ENCODE measurements around the gene MAFG.

- TF ChIP-seq, protein P1, sequence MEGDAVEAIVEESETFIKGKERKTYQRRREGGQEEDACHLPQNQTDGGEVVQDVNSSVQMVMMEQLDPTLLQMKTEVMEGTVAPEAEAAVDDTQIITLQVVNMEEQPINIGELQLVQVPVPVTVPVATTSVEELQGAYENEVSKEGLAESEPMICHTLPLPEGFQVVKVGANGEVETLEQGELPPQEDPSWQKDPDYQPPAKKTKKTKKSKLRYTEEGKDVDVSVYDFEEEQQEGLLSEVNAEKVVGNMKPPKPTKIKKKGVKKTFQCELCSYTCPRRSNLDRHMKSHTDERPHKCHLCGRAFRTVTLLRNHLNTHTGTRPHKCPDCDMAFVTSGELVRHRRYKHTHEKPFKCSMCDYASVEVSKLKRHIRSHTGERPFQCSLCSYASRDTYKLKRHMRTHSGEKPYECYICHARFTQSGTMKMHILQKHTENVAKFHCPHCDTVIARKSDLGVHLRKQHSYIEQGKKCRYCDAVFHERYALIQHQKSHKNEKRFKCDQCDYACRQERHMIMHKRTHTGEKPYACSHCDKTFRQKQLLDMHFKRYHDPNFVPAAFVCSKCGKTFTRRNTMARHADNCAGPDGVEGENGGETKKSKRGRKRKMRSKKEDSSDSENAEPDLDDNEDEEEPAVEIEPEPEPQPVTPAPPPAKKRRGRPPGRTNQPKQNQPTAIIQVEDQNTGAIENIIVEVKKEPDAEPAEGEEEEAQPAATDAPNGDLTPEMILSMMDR (conservative IDR thresholded peaks at IDR 0.05; ENCODE audit: low read depth, low read length), result no peak
- no peak for TF ChIP-seq EZH2 (IDR thresholded peaks at IDR 0.05; ENCODE audit: borderline replicate concordance, low read depth, low read length, poor library complexity, severe bottlenecking)
Measured at GRCh38 chr17:81902653-81903414, 24.7 kb downstream of the MAFG start.
